ENCODE results near the gene GNA12.
A peak's percentile ranks its signal among the peaks of the same experiment; 100 is the strongest.
"Not testable (repeated sequence)": the region's sequence is repeated elsewhere in the genome, so short reads cannot be mapped to it uniquely, and the experiment has no call there.

GNA12 gene

DNA sequence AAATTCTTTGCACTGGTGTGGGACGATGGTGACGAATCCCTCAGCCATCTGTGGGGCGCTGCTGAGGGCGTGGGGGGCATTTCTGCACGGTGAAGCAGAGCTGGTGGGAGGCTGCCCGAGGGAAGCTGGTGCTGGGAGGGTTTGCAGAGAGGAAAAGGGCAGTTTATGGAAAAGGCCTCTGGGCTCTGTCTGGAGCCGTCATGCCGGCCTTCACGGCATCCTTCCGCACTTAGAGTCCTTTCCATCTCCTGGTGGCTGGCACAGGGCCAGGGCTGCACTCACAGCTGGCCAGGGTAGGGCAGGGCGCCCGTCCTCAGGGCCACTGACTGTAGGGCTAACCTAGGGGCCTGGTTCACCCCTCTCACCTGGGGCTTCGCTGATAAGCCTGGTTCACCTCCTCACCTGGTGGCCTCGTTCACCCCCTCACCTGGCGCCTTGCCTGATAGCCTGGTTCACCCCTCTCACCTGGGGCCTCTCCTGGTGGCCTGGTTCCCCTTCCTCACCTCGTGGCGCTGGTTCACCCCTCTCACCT is 156.7 kb downstream of the GNA12 start:
- DNase-seq (ENCODE audit: low read depth): no peak
- TF ChIP-seq, protein P1, sequence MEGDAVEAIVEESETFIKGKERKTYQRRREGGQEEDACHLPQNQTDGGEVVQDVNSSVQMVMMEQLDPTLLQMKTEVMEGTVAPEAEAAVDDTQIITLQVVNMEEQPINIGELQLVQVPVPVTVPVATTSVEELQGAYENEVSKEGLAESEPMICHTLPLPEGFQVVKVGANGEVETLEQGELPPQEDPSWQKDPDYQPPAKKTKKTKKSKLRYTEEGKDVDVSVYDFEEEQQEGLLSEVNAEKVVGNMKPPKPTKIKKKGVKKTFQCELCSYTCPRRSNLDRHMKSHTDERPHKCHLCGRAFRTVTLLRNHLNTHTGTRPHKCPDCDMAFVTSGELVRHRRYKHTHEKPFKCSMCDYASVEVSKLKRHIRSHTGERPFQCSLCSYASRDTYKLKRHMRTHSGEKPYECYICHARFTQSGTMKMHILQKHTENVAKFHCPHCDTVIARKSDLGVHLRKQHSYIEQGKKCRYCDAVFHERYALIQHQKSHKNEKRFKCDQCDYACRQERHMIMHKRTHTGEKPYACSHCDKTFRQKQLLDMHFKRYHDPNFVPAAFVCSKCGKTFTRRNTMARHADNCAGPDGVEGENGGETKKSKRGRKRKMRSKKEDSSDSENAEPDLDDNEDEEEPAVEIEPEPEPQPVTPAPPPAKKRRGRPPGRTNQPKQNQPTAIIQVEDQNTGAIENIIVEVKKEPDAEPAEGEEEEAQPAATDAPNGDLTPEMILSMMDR (IDR thresholded peaks at IDR 0.05; ENCODE audit: low read depth, low read length, missing control alignments): no peak
- H3K4me3 ChIP-seq (ENCODE audit: low read depth, low read length): no peak overlapping the region
- in situ Hi-C loops (cut with HindIII; ENCODE audit: low sequenced_read_pairs): no loop called here

DNA sequence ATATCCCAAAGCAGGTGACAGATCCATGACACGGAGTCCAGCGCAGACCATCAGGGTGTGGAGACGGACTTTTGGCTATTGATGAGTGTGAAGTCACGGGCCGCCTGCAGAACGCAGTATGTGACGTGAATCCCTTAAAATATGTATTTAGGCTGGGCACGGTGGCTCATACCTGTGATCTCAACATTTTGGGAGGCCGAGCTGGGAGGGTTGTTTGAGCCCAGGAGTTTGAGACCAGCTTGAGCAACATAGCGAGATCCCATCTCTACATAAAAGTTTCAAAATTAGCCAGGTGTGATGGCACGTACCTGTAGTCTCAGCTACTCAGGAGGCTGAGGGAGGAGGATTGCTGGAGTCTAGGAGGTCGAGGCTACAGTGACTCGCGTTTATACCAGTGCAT is 158.0 kb downstream of the GNA12 start:
- TF ChIP-seq, protein P1 (IDR thresholded peaks at IDR 0.05; ENCODE audit: low read depth, low read length, missing control alignments): no peak
- no peak for DNase-seq (ENCODE audit: low read depth)
- no peak overlapping the region for H3K4me3 ChIP-seq (ENCODE audit: low read depth, low read length)
- in situ Hi-C loops (cut with HindIII; ENCODE audit: low sequenced_read_pairs): no loop called here

DNA sequence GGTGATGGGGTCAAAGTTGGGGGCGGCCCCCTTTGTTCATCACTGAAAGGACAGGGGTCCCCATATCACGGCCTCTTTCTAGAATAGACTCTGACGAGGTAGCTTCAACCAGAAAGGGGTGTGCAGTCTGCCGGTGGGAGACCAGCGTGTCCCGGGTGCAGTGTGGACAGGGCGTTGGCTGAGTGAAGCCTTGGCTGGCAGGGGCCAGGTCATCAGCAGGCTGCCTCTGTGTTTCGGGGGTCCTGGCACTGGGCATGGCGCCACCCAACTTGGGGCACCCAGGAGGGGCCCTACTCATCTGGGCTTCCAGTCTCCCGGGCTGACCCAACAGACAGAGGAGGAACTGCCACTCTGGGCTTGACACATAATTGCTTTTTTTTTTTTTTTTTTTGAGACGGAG is 159.6 kb downstream of the GNA12 start:
- no peak for DNase-seq (ENCODE audit: low read depth)
- no peak overlapping the region for H3K4me3 ChIP-seq (ENCODE audit: low read depth, low read length)
- TF ChIP-seq, protein P1 (IDR thresholded peaks at IDR 0.05; ENCODE audit: low read depth, low read length, missing control alignments): no peak
- in situ Hi-C loops (cut with HindIII; ENCODE audit: low sequenced_read_pairs): no loop called here

DNA sequence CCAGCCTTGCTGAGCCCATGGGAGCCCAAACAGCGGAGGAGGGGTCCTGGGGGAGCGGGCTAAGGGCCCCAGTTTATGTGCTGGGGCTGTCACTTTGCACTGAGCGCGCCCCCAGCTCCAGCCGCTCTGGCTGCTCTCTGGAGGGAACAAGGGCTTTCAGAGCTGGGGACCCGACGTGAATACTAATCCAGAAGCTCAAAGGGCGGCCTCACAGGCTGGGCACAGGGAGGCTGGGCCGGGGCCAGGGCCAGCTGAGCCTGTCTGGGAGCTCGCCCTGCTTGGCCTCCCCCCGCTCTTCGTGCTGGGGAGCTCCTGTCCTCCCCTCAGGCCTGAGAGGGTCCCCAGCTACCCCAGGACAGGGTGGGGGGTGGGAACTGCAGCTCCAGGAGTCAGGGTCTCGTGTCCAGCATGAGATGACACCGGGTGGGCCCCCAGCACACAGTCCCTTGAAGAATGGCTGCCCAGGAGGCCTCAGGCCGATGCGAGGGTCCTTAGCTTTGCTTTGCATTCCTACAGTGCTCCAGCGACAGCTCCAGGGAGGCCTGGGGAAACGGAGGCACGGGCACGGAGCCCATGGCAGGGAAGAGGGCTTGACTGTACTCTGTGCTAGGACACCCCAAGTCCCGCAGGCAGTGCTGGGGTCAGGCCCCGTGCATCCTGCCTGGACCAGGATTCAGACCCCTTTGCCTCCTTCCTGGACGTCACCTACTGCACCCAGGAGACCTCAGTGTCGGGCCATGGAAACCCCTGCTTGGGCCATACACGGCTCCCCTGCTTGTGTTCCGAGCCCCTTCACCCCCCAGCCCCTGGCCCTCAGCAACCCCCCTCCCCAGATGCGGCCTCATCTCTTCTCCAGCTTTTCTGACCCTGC is 161.9 kb downstream of the GNA12 start:
- in situ Hi-C loops (cut with HindIII; ENCODE audit: low sequenced_read_pairs): no loop called here
- no peak overlapping the region for H3K4me3 ChIP-seq (ENCODE audit: low read depth, low read length)
- DNase-seq (ENCODE audit: low read depth): no peak
- TF ChIP-seq, protein P1 (IDR thresholded peaks at IDR 0.05; ENCODE audit: low read depth, low read length, missing control alignments): no peak

DNA sequence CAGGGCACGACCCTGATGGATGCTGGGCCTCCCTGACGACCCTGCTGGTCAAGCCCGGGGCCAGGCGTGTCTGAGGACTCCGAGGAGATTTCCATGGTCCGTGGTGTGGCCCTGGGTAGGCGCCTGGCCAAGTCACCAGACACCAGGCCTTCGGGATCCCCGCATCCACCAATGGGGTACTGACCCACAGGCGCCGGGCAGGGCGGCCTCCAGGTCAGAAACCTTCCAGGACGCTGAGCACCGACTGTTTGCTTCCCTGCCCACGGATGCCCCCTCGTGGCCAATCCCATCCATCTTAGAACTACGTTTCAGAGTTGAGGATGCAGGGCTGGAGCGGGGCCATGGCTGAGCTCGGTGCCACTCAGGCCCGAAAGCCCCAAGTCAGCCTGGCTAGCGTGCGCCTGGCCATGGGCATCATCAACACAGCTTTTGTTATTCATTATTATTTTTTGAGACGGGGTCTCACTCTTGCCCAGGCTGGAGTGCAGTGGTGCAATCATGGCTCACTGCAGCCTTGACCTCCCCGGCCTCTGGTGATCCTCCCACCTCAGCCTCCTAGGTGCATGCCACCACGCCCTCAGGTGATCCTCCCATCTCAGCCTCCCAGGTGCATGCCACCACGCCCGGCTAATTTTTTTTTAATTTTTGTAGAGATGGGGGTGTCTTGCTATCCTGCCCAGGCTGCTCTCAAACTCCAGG is 163.2 kb downstream of the GNA12 start:
- H3K4me3 ChIP-seq (ENCODE audit: low read depth, low read length): no peak overlapping the region
- in situ Hi-C loops (cut with HindIII; ENCODE audit: low sequenced_read_pairs): no loop called here
- DNase-seq (ENCODE audit: low read depth): peak; percentile 18
- TF ChIP-seq, protein P1 (IDR thresholded peaks at IDR 0.05; ENCODE audit: low read depth, low read length, missing control alignments): peak; percentile 79

DNA sequence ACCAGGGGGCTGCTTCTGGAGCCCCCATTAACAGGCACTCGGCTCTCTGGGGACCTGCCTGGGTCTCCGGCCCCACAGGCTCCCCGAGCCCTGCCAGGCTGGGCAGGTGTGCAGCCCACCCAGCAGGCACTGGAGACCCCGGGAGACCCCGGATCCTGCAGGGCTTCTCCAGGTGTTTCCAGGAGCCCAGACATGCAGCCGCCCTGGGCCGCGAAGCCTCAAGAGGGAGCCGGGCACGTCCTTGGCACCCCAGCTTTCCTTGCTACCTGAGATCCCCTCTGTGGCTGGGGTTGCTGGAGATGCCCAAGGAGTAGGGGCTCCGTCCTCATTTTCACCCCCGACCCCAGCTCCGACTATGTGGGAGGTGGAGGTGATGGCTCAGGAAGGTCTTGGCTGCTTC is 163.9 kb downstream of the GNA12 start:
- H3K4me3 ChIP-seq (ENCODE audit: low read depth, low read length): no peak overlapping the region
- in situ Hi-C loops (cut with HindIII; ENCODE audit: low sequenced_read_pairs): no loop called here
- TF ChIP-seq, protein P1 (IDR thresholded peaks at IDR 0.05; ENCODE audit: low read depth, low read length, missing control alignments): no peak
- no peak for DNase-seq (ENCODE audit: low read depth)

DNA sequence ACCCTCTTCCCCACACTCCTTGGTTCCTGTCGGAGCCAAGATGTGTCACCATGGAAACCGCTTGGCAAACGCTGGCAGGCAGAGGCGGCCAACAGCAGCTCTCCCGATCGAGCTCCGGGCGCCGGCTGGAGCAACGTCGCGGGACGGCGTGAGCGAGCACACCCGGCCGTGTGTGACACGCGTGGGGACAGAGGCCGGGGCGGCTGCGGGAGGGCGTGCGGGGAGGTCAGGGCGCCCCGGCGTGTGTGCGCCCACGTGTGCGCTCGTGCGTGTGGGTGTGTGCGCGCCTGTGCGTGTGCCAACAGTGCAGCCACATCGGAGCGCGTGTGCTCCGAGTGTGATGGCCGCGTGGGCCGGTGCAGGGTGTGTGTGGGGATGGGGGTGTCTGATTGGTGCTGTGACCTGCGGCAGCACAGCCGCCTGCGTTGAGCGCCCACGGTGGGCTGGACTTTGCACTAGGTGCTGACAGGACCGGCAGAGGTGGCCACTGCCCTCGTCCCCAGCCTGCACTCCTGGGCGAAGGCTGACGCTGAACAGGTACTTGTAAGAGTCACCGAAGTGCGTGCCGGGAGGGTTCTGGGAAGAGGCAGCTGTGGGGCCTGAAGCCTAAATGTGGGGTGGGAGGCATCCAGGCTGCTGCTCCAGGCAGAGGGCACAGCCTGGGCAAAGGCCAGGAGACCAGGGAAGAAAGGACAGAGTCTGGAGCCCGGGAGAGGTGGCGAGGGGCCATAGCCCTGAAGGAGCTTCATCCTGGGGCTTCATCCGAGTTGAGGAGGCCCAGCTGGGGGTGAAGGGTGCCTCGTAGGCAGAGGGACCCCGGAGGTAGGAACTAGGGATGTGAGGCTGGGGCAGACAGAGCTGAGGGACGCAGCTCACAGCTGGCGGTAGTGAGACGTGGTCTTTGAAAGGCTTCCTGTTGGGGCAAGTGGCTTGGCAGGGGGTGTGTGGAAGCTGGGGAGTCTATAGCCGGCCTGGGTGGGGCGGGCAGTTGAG is 164.7 kb downstream of the GNA12 start:
- peak overlapping the region; percentile 10 for H3K4me3 ChIP-seq (ENCODE audit: low read depth, low read length)
- in situ Hi-C loops (cut with HindIII; ENCODE audit: low sequenced_read_pairs); DNase-seq (ENCODE audit: low read depth): not testable (repeated sequence)

DNA sequence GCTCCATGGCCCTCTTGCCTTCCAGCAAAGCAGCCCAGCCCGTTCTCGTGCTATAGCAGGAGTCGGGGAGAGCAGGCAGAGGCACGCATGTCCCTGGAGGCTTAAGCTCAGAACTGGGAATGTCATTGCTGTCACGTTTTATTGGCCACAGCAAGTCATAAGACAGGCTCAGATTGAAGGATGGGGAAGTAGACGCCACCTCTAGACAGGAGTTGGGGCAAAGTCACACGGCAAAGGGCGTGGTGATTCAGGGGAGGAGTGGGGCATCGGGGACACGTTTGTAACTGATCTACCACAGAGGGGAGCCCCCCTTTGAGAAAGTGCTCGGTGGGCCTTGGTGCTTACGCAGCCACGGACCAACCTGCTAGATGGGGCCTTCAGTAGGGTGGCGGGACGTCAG is 165.7 kb downstream of the GNA12 start:
- DNase-seq (ENCODE audit: low read depth); H3K4me3 ChIP-seq (ENCODE audit: low read depth, low read length); in situ Hi-C loops (cut with HindIII; ENCODE audit: low sequenced_read_pairs): not testable (repeated sequence)
